Fibroblast of villous mesenchyme (primary cell): ENCODE results near the gene DVL1. TPM values are rescaled to one million over a fixed set of nuclear protein-coding genes. Genes with fewer than 3 reads are reported as not detected.

Experiments
- DNase-seq: peaks from one replicate; pipeline ENCODE4 v3.0.0-alpha.2; 2010; ENCODE audit warnings: low read depth
- H3K4me3 ChIP-seq: 2 replicates; pipeline ENCODE4 v1.5.1; 2011; ENCODE audit warnings: low read depth, mild to moderate bottlenecking, low read length
- CTCF ChIP-seq: IDR thresholded peaks from 2 replicates; pipeline ENCODE4 v1.5.1; 2012; ENCODE audit warnings: low read depth, mild to moderate bottlenecking, low read length; ENCODE audit not compliant: insufficient read depth
- total RNA-seq: library from RNA; depleted of rRNA; stranded (reverse); fragments of >200 nt; gene quantifications from 2 replicates; pipeline ENCODE4 v1.2.3, GENCODE V29; 2012

Gene DVL1
- total RNA-seq, 1 donor, result 69.5 TPM

- DNase-seq, result peak; percentile 75
Measured at GRCh38 chr1:1344655-1345361, 4.4 kb downstream of the DVL1 start.

GRCh38 chr1:1343811-1344421, 5.3 kb downstream of the DVL1 start:
- H3K4me3 ChIP-seq, result no peak overlapping the region
- TF ChIP-seq CTCF, result no peak
- no peak for DNase-seq

More at GRCh38 chr1:1344655-1345361, 4.4 kb downstream of the DVL1 start:
- no peak overlapping the region for H3K4me3 ChIP-seq
- peak; percentile 48 for TF ChIP-seq CTCF

- TF ChIP-seq CTCF, result no peak
- H3K4me3 ChIP-seq, result no peak overlapping the region
- no peak for DNase-seq
Measured at GRCh38 chr1:1342584-1343115, 6.6 kb downstream of the DVL1 start.

GRCh38 chr1:1342061-1342562, 7.1 kb downstream of the DVL1 start:
- H3K4me3 ChIP-seq, result no peak overlapping the region
- DNase-seq, result no peak
- TF ChIP-seq CTCF, result no peak

- no peak overlapping the region for H3K4me3 ChIP-seq
- DNase-seq, result no peak
- TF ChIP-seq CTCF, result no peak
Measured at GRCh38 chr1:1341549-1342021, 7.6 kb downstream of the DVL1 start.

- no peak overlapping the region for H3K4me3 ChIP-seq
- TF ChIP-seq CTCF, result no peak
Measured at GRCh38 chr1:1340791-1341548, 8.2 kb downstream of the DVL1 start.

More at GRCh38 chr1:1340791-1341548, 8.2 kb downstream of the DVL1 start:
- DNase-seq, result no peak
